IMR-90 (cell line): ENCODE data around the gene RASGRF1. TPM values are rescaled to one million over a fixed set of nuclear protein-coding genes. Genes with fewer than 3 reads are reported as not detected.

Source experiments
- ATAC-seq: fragments of 200-7000 bp; cut with Tn5 transposase; 2 replicates; pipeline ENCODE4 v1.9.1; 2020; ENCODE audit warnings: low read depth, mild to moderate bottlenecking, moderate library complexity
- BruUV-seq: library from RNA; stranded (reverse); fragments of 400-500 nt; replicated peaks from 2 replicates; lab custom pipeline; 2021; lab: Mats Ljungman, UMichigan
- CTCF ChIA-PET: fragments of 300-600 bp; formaldehyde crosslinking; extraction: SDS; loops from one replicate; lab custom pipeline; 2021; ENCODE audit warnings: antibody characterized with exemption; lab: Yijun Ruan, JAX
- POLR2A ChIA-PET: fragments of 300-600 bp; sonication (Branson Sonifier 250); formaldehyde crosslinking; loops from one replicate; lab custom pipeline; 2022; ENCODE audit warnings: antibody characterized with exemption; ENCODE audit not compliant: unreplicated experiment; lab: Charles Lee
- DNase-seq: peaks from one replicate; pipeline ENCODE4 v3.0.0; 2013
- H2AFZ ChIP-seq: replicated peaks from 2 replicates; pipeline ENCODE3; 2013; ENCODE audit warnings: low read length, mild to moderate bottlenecking; ENCODE audit not compliant: poor library complexity
- H2AK5ac ChIP-seq: 2 replicates; pipeline ENCODE4 v1.6.1; 2013; ENCODE audit warnings: low read depth, low read length, inconsistent platforms
- H2AK9ac ChIP-seq: replicated peaks from 2 replicates; pipeline ENCODE3; 2013; ENCODE audit warnings: mild to moderate bottlenecking, low read depth, low read length, moderate library complexity; ENCODE audit not compliant: poor library complexity
- H2BK120ac ChIP-seq: 2 replicates; pipeline ENCODE4 v1.6.1; 2013; ENCODE audit warnings: low read depth, low read length, inconsistent platforms
- H2BK15ac ChIP-seq: 3 replicates; pipeline ENCODE4 v1.6.1; 2013; ENCODE audit warnings: low read depth, low read length, inconsistent platforms
- H2BK20ac ChIP-seq: 2 replicates; pipeline ENCODE4 v1.6.1; 2013; ENCODE audit warnings: low read depth, mild to moderate bottlenecking, inconsistent platforms, low read length, moderate library complexity
- H2BK5ac ChIP-seq: 2 replicates; pipeline ENCODE4 v1.6.1; 2013; ENCODE audit warnings: mild to moderate bottlenecking, low read depth, low read length, inconsistent platforms; ENCODE audit not compliant: poor library complexity, severe bottlenecking
- H3K14ac ChIP-seq: replicated peaks from 2 replicates; pipeline ENCODE4 v1.6.1; 2013; ENCODE audit warnings: low read depth, low read length, inconsistent platforms
- H3K18ac ChIP-seq: 2 replicates; pipeline ENCODE4 v1.6.1; 2013; ENCODE audit warnings: low read depth, low read length, control low read depth
- H3K23ac ChIP-seq: 2 replicates; pipeline ENCODE4 v1.6.1; 2013; ENCODE audit warnings: low read depth, low read length, inconsistent platforms
- H3K27ac ChIP-seq: 2 replicates; pipeline ENCODE4 v1.5.1; 2013; ENCODE audit warnings: mild to moderate bottlenecking, control low read depth, low read length; ENCODE audit not compliant: insufficient read depth
- H3K27me3 ChIP-seq: 2 replicates; pipeline ENCODE4 v1.6.1; 2013; ENCODE audit warnings: low read length; ENCODE audit not compliant: control insufficient read depth, insufficient read depth
- H3K36me3 ChIP-seq: 2 replicates; pipeline ENCODE4 v1.6.1; 2013; ENCODE audit warnings: low read length, mixed read lengths; ENCODE audit not compliant: control insufficient read depth, insufficient read depth
- H3K4ac ChIP-seq: 2 replicates; pipeline ENCODE4 v1.6.1; 2013; ENCODE audit warnings: low read depth, low read length, inconsistent platforms
- H3K4me1 ChIP-seq: 2 replicates; pipeline ENCODE4 v1.6.1; 2013; ENCODE audit warnings: low read length, mixed read lengths; ENCODE audit not compliant: control insufficient read depth, insufficient read depth
- H3K4me2 ChIP-seq: 2 replicates; pipeline ENCODE4 v1.6.1; 2013; ENCODE audit warnings: low read depth, mild to moderate bottlenecking, control low read depth, low read length, moderate library complexity
- H3K4me3 ChIP-seq: 2 replicates; pipeline ENCODE4 v1.5.1; 2013; ENCODE audit warnings: low read depth, mild to moderate bottlenecking, control low read depth, low read length, moderate library complexity; ENCODE audit not compliant: insufficient read depth
- H3K56ac ChIP-seq: 2 replicates; pipeline ENCODE4 v1.6.1; 2013; ENCODE audit warnings: low read length, inconsistent platforms; ENCODE audit not compliant: insufficient read depth; ENCODE audit errors: extremely low read depth
- H3K79me1 ChIP-seq, 2 experiments: 2 replicates each; pipeline ENCODE4 v1.6.1; 2013; ENCODE audit warnings: low read length in 2 of 2, inconsistent platforms in 1 of 2, low read depth in 1 of 2
- H3K9ac ChIP-seq: 2 replicates; pipeline ENCODE4 v1.6.1; 2013; ENCODE audit warnings: low read depth, low read length, control low read depth
- H3K9me1 ChIP-seq: 2 replicates; pipeline ENCODE4 v1.6.1; 2013; ENCODE audit warnings: low read length, inconsistent platforms; ENCODE audit not compliant: insufficient read depth
- H3K9me3 ChIP-seq: 2 replicates; pipeline ENCODE4 v1.6.1; 2013; ENCODE audit warnings: low read length; ENCODE audit not compliant: control insufficient read depth, insufficient read depth
- H4K20me1 ChIP-seq: 2 replicates; pipeline ENCODE4 v1.6.1; 2013; ENCODE audit warnings: low read length, inconsistent platforms; ENCODE audit not compliant: insufficient read depth
- H4K5ac ChIP-seq: 2 replicates; pipeline ENCODE4 v1.6.1; 2013; ENCODE audit warnings: mild to moderate bottlenecking, low read depth, low read length, control low read depth
- H4K8ac ChIP-seq, 2 experiments: 2 replicates each; pipeline ENCODE4 v1.6.1; 2013; ENCODE audit warnings: low read depth in 2 of 2, low read length in 2 of 2, control low read depth in 1 of 2, inconsistent platforms in 1 of 2
- H4K91ac ChIP-seq: 2 replicates; pipeline ENCODE4 v1.6.1; 2013; ENCODE audit warnings: low read depth, low read length, inconsistent platforms; ENCODE audit not compliant: insufficient read depth
- CEBPB ChIP-seq: IDR thresholded peaks from 2 replicates; pipeline ENCODE4 v1.6.1; 2012; ENCODE audit warnings: low read depth, low read length, improper control_type of control experiment
- CHD1 ChIP-seq: IDR thresholded peaks from 2 replicates; pipeline ENCODE4 v1.6.1; 2012; ENCODE audit warnings: low read depth, low read length, improper control_type of control experiment
- FOS ChIP-seq: fragments of 150-350 bp; IDR thresholded peaks from 2 replicates; pipeline ENCODE4 v1.6.1; 2016; ENCODE audit warnings: low read depth, low read length
- MAFK ChIP-seq: IDR thresholded peaks from 2 replicates; pipeline ENCODE4 v1.6.1; 2012; ENCODE audit warnings: low read depth, low read length, improper control_type of control experiment
- MXI1 ChIP-seq: IDR thresholded peaks from 2 replicates; pipeline ENCODE4 v1.6.1; 2012; ENCODE audit warnings: low read depth, mild to moderate bottlenecking, low read length, moderate library complexity, borderline replicate concordance
- NFE2L2 ChIP-seq: fragments of 150-350 bp; IDR thresholded peaks from 2 replicates; pipeline ENCODE4 v1.6.1; 2016; ENCODE audit warnings: low read depth, mild to moderate bottlenecking, low read length
- POLR2A ChIP-seq: IDR thresholded peaks from 2 replicates; pipeline ENCODE4 v1.6.1; 2012; ENCODE audit warnings: mild to moderate bottlenecking, low read depth, low read length
- RAD21 ChIP-seq: IDR thresholded peaks from 2 replicates; pipeline ENCODE4 v1.6.1; 2012; ENCODE audit warnings: low read length, improper control_type of control experiment
- RCOR1 ChIP-seq: IDR thresholded peaks from 2 replicates; pipeline ENCODE4 v1.6.1; 2012; ENCODE audit warnings: mild to moderate bottlenecking, low read length, improper control_type of control experiment; ENCODE audit not compliant: insufficient replicate concordance
- RFX5 ChIP-seq: IDR thresholded peaks from 2 replicates; pipeline ENCODE4 v1.8.0; 2012; ENCODE audit warnings: low read depth, mild to moderate bottlenecking, low read length, moderate library complexity
- SMC3 ChIP-seq: fragments of 150-350 bp; IDR thresholded peaks from 2 replicates; pipeline ENCODE4 v1.6.1; 2016; ENCODE audit warnings: low read depth, mild to moderate bottlenecking, antibody characterized with exemption, low read length, moderate library complexity
- WGBS, 2 experiments: methylation state at CpG; one replicate each; pipeline versions ENCODE4 v1.1.5 to v1.1.7; 2013; ENCODE audit warnings: missing lambda C conversion rate in 2 of 2; ENCODE audit not compliant: insufficient read length in 1 of 2; ENCODE audit errors: extremely low coverage in 2 of 2; 5-methylcytosine and 5-hydroxymethylcytosine counted together
- dilution Hi-C: fragments of 300-500 bp; cut with HindIII; formaldehyde crosslinking; loops from one replicate; pipeline ENCODE4 v1.14.3; 2018; ENCODE audit warnings: low sequenced_read_pairs; ENCODE audit not compliant: unreplicated experiment
- in situ Hi-C: fragments of 300-500 bp; cut with MboI; formaldehyde crosslinking; loops from 3 replicates; pipeline ENCODE4 v1.14.3; 2019; ENCODE audit warnings: low sequenced_read_pairs, inconsistent platforms, mixed read lengths
- intact Hi-C: fragments of 100-400 bp; cut with micrococcal nuclease; formaldehyde crosslinking; loops from 2 replicates; pipeline ENCODE4 v1.10.0; 2022
- polyA plus RNA-seq, 3 experiments: library from polyadenylated mRNA; depleted of rRNA; stranded (reverse); fragments of >200 nt; gene quantifications; 2 replicates each; pipeline ENCODE4 v1.2.3, GENCODE V29; 2012; ENCODE audit warnings: low replicate concordance in 1 of 3
- total RNA-seq: library from RNA; depleted of rRNA; stranded (reverse); fragments of >200 nt; gene quantifications from 2 replicates; pipeline ENCODE4 v1.2.3, GENCODE V29; 2012
- TF ChIP-seq, protein P1 (sequence below): fragments of 150-350 bp; IDR thresholded peaks from 2 replicates; pipeline ENCODE4 v1.6.1; 2017; ENCODE audit warnings: mild to moderate bottlenecking, antibody characterized with exemption, low read length, low read depth
- TF ChIP-seq, protein P2 (sequence below): conservative IDR thresholded peaks from 2 replicates; pipeline ENCODE4 v1.5.1; 2012; ENCODE audit warnings: mild to moderate bottlenecking, low read depth, low read length, improper control_type of control experiment
- TF ChIP-seq, protein P3 (sequence below): fragments of 150-350 bp; IDR thresholded peaks from 2 replicates; pipeline ENCODE4 v1.6.1; 2016; ENCODE audit warnings: low read depth, mild to moderate bottlenecking, low read length, moderate library complexity, borderline replicate concordance

RASGRF1 gene
- total and polyA plus RNA-seq, 2 of the 4 experiments (the other 2 are of a cell fraction), result under 0.01 to 0.15 TPM

DNA sequence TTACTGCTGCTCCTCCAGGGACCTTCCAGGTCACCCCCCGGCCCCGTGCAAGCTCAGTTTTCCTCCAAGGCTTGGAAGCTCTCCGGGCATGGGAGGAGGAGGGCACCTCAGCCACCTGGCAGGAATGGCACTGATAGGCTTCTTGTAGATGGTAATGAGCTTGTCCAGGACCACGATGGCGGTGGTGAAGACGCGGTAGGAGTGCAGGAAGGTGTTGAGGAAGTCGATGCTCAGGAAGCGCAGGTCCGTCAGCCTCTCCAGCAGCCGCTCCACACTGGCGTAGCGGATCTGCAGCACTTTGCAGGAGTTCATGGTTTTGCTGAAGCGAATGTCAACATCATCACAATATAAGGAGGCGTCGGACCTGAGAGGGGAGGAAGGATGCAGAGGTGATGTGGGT is 84.5 kb downstream of the RASGRF1 start:
- no peaks in the 10 kb centered on the region for H4K20me1 ChIP-seq
- no peak overlapping the region for H3K4me2 ChIP-seq
- ChIA-PET POLR2A (no interaction called here), CTCF (interaction anchor here (0.9 to 2.1 kb wide), 2 partner anchors 34 to 179 kb away, joined by 3 to 6 read pairs; no protein-coding TSS in a partner anchor)
- peaks cover 4% of the 10 kb centered on the region; the same call in 1 of the 2 replicates for H3K27me3 ChIP-seq
- H2BK15ac ChIP-seq, result no peak overlapping the region; the same call in 2 of the 3 replicates
- peak overlapping the region; percentile 36 for H3K4ac ChIP-seq
- no peak overlapping the region for H4K8ac ChIP-seq
- H3K9me3 ChIP-seq, result 0 out of 2 replicates have a peak, but pooled peaks cover 2% of the 10 kb centered on the region
- H2AFZ ChIP-seq, result no peak overlapping the region
- 100% methylated on average over 1 of the region's 16 CpGs; no CpG with 5 or more reads in 1 of the 2 experiments for WGBS, 2 experiments
- peak overlapping the region; percentile 32 for H2BK120ac ChIP-seq
- no peak for ATAC-seq
- no peak overlapping the region for H3K4me3 ChIP-seq
- in situ Hi-C loops, result no loop called here
- BruUV-seq, result no TSS peak
- no peak for TF ChIP-seq SMC3
- no peak for TF ChIP-seq RFX5
- TF ChIP-seq MAFK, result no peak
- no peak for TF ChIP-seq POLR2A
- no peak for TF ChIP-seq MXI1
- TF ChIP-seq FOS, result no peak
- TF ChIP-seq CHD1, result no peak
- TF ChIP-seq RAD21, result no peak
- no peak for TF ChIP-seq NFE2L2
- no peak for TF ChIP-seq RCOR1
- TF ChIP-seq, protein P1, sequence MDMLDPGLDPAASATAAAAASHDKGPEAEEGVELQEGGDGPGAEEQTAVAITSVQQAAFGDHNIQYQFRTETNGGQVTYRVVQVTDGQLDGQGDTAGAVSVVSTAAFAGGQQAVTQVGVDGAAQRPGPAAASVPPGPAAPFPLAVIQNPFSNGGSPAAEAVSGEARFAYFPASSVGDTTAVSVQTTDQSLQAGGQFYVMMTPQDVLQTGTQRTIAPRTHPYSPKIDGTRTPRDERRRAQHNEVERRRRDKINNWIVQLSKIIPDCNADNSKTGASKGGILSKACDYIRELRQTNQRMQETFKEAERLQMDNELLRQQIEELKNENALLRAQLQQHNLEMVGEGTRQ, result no peak
- TF ChIP-seq, protein P2, sequence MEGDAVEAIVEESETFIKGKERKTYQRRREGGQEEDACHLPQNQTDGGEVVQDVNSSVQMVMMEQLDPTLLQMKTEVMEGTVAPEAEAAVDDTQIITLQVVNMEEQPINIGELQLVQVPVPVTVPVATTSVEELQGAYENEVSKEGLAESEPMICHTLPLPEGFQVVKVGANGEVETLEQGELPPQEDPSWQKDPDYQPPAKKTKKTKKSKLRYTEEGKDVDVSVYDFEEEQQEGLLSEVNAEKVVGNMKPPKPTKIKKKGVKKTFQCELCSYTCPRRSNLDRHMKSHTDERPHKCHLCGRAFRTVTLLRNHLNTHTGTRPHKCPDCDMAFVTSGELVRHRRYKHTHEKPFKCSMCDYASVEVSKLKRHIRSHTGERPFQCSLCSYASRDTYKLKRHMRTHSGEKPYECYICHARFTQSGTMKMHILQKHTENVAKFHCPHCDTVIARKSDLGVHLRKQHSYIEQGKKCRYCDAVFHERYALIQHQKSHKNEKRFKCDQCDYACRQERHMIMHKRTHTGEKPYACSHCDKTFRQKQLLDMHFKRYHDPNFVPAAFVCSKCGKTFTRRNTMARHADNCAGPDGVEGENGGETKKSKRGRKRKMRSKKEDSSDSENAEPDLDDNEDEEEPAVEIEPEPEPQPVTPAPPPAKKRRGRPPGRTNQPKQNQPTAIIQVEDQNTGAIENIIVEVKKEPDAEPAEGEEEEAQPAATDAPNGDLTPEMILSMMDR, result no peak
- TF ChIP-seq, protein P3, sequence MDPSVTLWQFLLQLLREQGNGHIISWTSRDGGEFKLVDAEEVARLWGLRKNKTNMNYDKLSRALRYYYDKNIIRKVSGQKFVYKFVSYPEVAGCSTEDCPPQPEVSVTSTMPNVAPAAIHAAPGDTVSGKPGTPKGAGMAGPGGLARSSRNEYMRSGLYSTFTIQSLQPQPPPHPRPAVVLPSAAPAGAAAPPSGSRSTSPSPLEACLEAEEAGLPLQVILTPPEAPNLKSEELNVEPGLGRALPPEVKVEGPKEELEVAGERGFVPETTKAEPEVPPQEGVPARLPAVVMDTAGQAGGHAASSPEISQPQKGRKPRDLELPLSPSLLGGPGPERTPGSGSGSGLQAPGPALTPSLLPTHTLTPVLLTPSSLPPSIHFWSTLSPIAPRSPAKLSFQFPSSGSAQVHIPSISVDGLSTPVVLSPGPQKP, result no peak
- TF ChIP-seq CEBPB, result no peak
- no peak overlapping the region for H3K27ac ChIP-seq
- no peaks in the 10 kb centered on the region; a peak in 1 of 4 replicates for H3K79me1 ChIP-seq
- H3K18ac ChIP-seq, result no peak overlapping the region
- no peak overlapping the region for H4K5ac ChIP-seq
- intact Hi-C loops, result no loop called here
- dilution Hi-C loops, result no loop called here
- peaks cover 15% of the 10 kb centered on the region for H3K4me1 ChIP-seq
- H3K9me1 ChIP-seq, result peaks cover 23% of the 10 kb centered on the region
- H3K9ac ChIP-seq, result no peak overlapping the region
- peak overlapping the region; percentile 87 for H2AK5ac ChIP-seq
- no peak overlapping the region for H3K23ac ChIP-seq
- H3K56ac ChIP-seq, result no peak overlapping the region
- no peak overlapping the region for H3K14ac ChIP-seq
- H3K36me3 ChIP-seq, result no peaks in the 10 kb centered on the region
- no peak overlapping the region for H2BK5ac ChIP-seq
- peak overlapping the region; percentile 49 for H2BK20ac ChIP-seq
- no peak for DNase-seq
- no peak overlapping the region; the same call in 1 of the 2 replicates for H4K91ac ChIP-seq
- H2AK9ac ChIP-seq, result no peak overlapping the region
